Measurements from ENCODE around the gene GAS2.

GAS2 gene

GRCh38 chr11:22625448-22626287 is 40.7 kb upstream of the GAS2 start, which contains the start of gene FANCF:
TSS of gene FANCF (minus strand) at chr11:22625823. CDS start at chr11:22625810, 13 bp downstream.
- Histone ChIP-seq H3K36me3 (replicated peaks; ENCODE audit: insufficient read depth, low read length) (no peaks in the 10 kb centered on the region), H3K4me3 (ENCODE audit: low read length) (peak within 1 kb of the TSS; percentile 95), H3K4me2 (ENCODE audit: low read depth, low read length) (peak within 1 kb of the TSS; percentile 87), H3K79me2 (ENCODE audit: low read length) (peaks cover 63% of the 10 kb centered on the region), H2AFZ (ENCODE audit: low read length) (peak within 1 kb of the TSS; percentile 82), H3F3A (ENCODE audit: insufficient read depth, low read length) (peaks cover 19% of the 10 kb centered on the region), H3K9me3 (replicated peaks; ENCODE audit: insufficient read depth, low read length) (no peaks in the 10 kb centered on the region), H3K9ac (ENCODE audit: low read length) (peak within 1 kb of the TSS; percentile 94), H3K9me2 (replicated peaks; ENCODE audit: insufficient read depth, low read length) (no peaks in the 10 kb centered on the region), H4K20me1 (ENCODE audit: insufficient read depth, low read length) (no peaks in the 10 kb centered on the region), H3K4me1 (ENCODE audit: low read length) (peaks cover 4% of the 10 kb centered on the region; the same call in 1 of the 2 replicates), H3K27ac (ENCODE audit: low read length) (peak within 1 kb of the TSS; percentile 96), H3K27me3 (replicated peaks; ENCODE audit: insufficient read depth, low read length) (no peaks in the 10 kb centered on the region)
- peak; percentile 100 for DNase-seq
- TF ChIP-seq EZH2 (optimal IDR thresholded peaks at IDR 0.05; ENCODE audit: low read depth, low read length) (no peak), CTCF (IDR thresholded peaks at IDR 0.05; ENCODE audit: low read length) (no peak), EZH2phosphoT487 (IDR thresholded peaks at IDR 0.05; ENCODE audit: low read length) (no peak)

GRCh38 chr11:22626573-22627239 is 39.7 kb upstream of the GAS2 start:
- TF ChIP-seq CTCF (IDR thresholded peaks at IDR 0.05; ENCODE audit: low read length) (no peak), EZH2 (optimal IDR thresholded peaks at IDR 0.05; ENCODE audit: low read depth, low read length) (no peak), EZH2phosphoT487 (IDR thresholded peaks at IDR 0.05; ENCODE audit: low read length) (no peak)
- Histone ChIP-seq H3K4me3 (ENCODE audit: low read length) (peak overlapping the region; percentile 95), H3K4me1 (ENCODE audit: low read length) (peaks cover 4% of the 10 kb centered on the region; the same call in 1 of the 2 replicates), H4K20me1 (ENCODE audit: insufficient read depth, low read length) (no peaks in the 10 kb centered on the region), H3K4me2 (ENCODE audit: low read depth, low read length) (peak overlapping the region; percentile 53), H3K9me2 (replicated peaks; ENCODE audit: insufficient read depth, low read length) (no peaks in the 10 kb centered on the region), H3K27me3 (replicated peaks; ENCODE audit: insufficient read depth, low read length) (no peaks in the 10 kb centered on the region), H3K9ac (ENCODE audit: low read length) (no peak overlapping the region), H3K36me3 (replicated peaks; ENCODE audit: insufficient read depth, low read length) (no peaks in the 10 kb centered on the region), H3K9me3 (replicated peaks; ENCODE audit: insufficient read depth, low read length) (no peaks in the 10 kb centered on the region), H3K79me2 (ENCODE audit: low read length) (peaks cover 62% of the 10 kb centered on the region), H2AFZ (ENCODE audit: low read length) (no peak overlapping the region), H3K27ac (ENCODE audit: low read length) (peak overlapping the region; percentile 96; the same call in 1 of the 2 replicates), H3F3A (ENCODE audit: insufficient read depth, low read length) (peaks cover 19% of the 10 kb centered on the region)
- no peak for DNase-seq

GRCh38 chr11:22627421-22627820 is 39.0 kb upstream of the GAS2 start:
- no peak for DNase-seq
- H3K4me2 ChIP-seq (ENCODE audit: low read depth, low read length), result no peak overlapping the region
- H3K36me3 ChIP-seq (replicated peaks; ENCODE audit: insufficient read depth, low read length), result no peaks in the 10 kb centered on the region
- H4K20me1 ChIP-seq (ENCODE audit: insufficient read depth, low read length), result no peaks in the 10 kb centered on the region
- H2AFZ ChIP-seq (ENCODE audit: low read length), result no peak overlapping the region
- TF ChIP-seq EZH2 (optimal IDR thresholded peaks at IDR 0.05; ENCODE audit: low read depth, low read length), result no peak
- TF ChIP-seq CTCF (IDR thresholded peaks at IDR 0.05; ENCODE audit: low read length), result no peak
- TF ChIP-seq EZH2phosphoT487 (IDR thresholded peaks at IDR 0.05; ENCODE audit: low read length), result no peak
- no peaks in the 10 kb centered on the region for H3K9me2 ChIP-seq (replicated peaks; ENCODE audit: insufficient read depth, low read length)
- H3F3A ChIP-seq (ENCODE audit: insufficient read depth, low read length), result peaks cover 19% of the 10 kb centered on the region
- no peaks in the 10 kb centered on the region for H3K9me3 ChIP-seq (replicated peaks; ENCODE audit: insufficient read depth, low read length)
- H3K27me3 ChIP-seq (replicated peaks; ENCODE audit: insufficient read depth, low read length), result no peaks in the 10 kb centered on the region
- peaks cover 62% of the 10 kb centered on the region for H3K79me2 ChIP-seq (ENCODE audit: low read length)
- H3K9ac ChIP-seq (ENCODE audit: low read length), result no peak overlapping the region
- H3K4me3 ChIP-seq (ENCODE audit: low read length), result no peak overlapping the region
- peaks cover 4% of the 10 kb centered on the region; the same call in 1 of the 2 replicates for H3K4me1 ChIP-seq (ENCODE audit: low read length)
- no peak overlapping the region for H3K27ac ChIP-seq (ENCODE audit: low read length)
